Panc1 (cell line): Measurements from ENCODE around the gene NDUFB6. TPM values are rescaled to one million over a fixed set of nuclear protein-coding genes. Genes with fewer than 3 reads are reported as not detected.
A peak's percentile ranks its signal among the peaks of the same experiment; 100 is the strongest.

Experiments
- ATAC-seq: fragments of 200-7000 bp; cut with Tn5 transposase; 2 replicates; pipeline ENCODE4 v1.9.1; 2020; ENCODE audit warnings: mild to moderate bottlenecking, moderate library complexity
- BruUV-seq: library from RNA; stranded (reverse); fragments of 400-500 nt; replicated peaks from 2 replicates; lab custom pipeline; 2021; lab: Mats Ljungman, UMichigan
- CTCF ChIA-PET: fragments of 300-600 bp; sonication (Branson Sonifier 250); formaldehyde crosslinking; loops from one replicate; lab custom pipeline; 2022; ENCODE audit warnings: antibody characterized with exemption; lab: Charles Lee
- POLR2A ChIA-PET: fragments of 300-600 bp; sonication (Branson Sonifier 250); formaldehyde crosslinking; loops from one replicate; lab custom pipeline; 2022; ENCODE audit warnings: antibody characterized with exemption; lab: Charles Lee
- DNase-seq: peaks from one replicate; pipeline ENCODE4 v3.0.0-alpha.2; 2010; ENCODE audit warnings: low read depth, low spot score
- H3K27ac ChIP-seq: 2 replicates; pipeline ENCODE4 v1.5.1; 2011; ENCODE audit warnings: mild to moderate bottlenecking, low read length, inconsistent platforms
- H3K27me3 ChIP-seq: fragments of 200-500 bp; sonication (Bioruptor generic); 2 replicates; pipeline ENCODE4 v1.6.0; 2014; ENCODE audit warnings: low read length, inconsistent platforms; ENCODE audit not compliant: control insufficient read depth, insufficient read depth
- H3K36me3 ChIP-seq: fragments of 200-500 bp; sonication (Bioruptor generic); 2 replicates; pipeline ENCODE4 v1.5.1; 2014; ENCODE audit warnings: inconsistent platforms, mild to moderate bottlenecking, low read length, moderate library complexity; ENCODE audit not compliant: control insufficient read depth, insufficient read depth
- H3K4me1 ChIP-seq: 2 replicates; pipeline ENCODE4 v1.5.1; 2011; ENCODE audit warnings: inconsistent platforms, mild to moderate bottlenecking, low read length, moderate library complexity; ENCODE audit not compliant: control insufficient read depth, insufficient read depth
- H3K4me3 ChIP-seq, 2 experiments: 2 replicates each; pipeline ENCODE4 v1.5.1; 2011 to 2012; ENCODE audit warnings: low read depth in 2 of 2, low read length in 2 of 2, mild to moderate bottlenecking in 2 of 2, inconsistent platforms in 1 of 2, moderate library complexity in 1 of 2
- H3K9me3 ChIP-seq: fragments of 200-500 bp; sonication (Bioruptor generic); 2 replicates; pipeline ENCODE4 v1.5.1; 2014; ENCODE audit warnings: low read depth, mild to moderate bottlenecking, inconsistent platforms, low read length, moderate library complexity; ENCODE audit not compliant: control insufficient read depth, insufficient read depth
- CTCF ChIP-seq: fragments of 450-650 bp; IDR thresholded peaks from 2 replicates; pipeline ENCODE4 v1.5.1; 2017; ENCODE audit warnings: mild to moderate bottlenecking
- POLR2AphosphoS5 ChIP-seq: IDR thresholded peaks from 2 replicates; pipeline ENCODE4 v1.6.1; 2012; ENCODE audit warnings: mild to moderate bottlenecking, low read depth, low read length, moderate library complexity
- REST ChIP-seq, 2 experiments: IDR thresholded peaks; 2 replicates each; pipeline ENCODE4 v1.6.1; 2011 to 2012; ENCODE audit warnings: low read depth in 2 of 2, control low read depth in 1 of 2, low read length in 1 of 2, mild to moderate bottlenecking in 1 of 2, moderate library complexity in 1 of 2; ENCODE audit not compliant: insufficient read depth in 1 of 2
- SIN3A ChIP-seq: IDR thresholded peaks from 2 replicates; pipeline ENCODE4 v1.6.1; 2012; ENCODE audit warnings: low read depth, mild to moderate bottlenecking, low read length, moderate library complexity, borderline replicate concordance; ENCODE audit not compliant: insufficient read depth
- TCF7L2 ChIP-seq: IDR thresholded peaks from 2 replicates; pipeline ENCODE4 v1.6.1; 2011; ENCODE audit warnings: mild to moderate bottlenecking, low read depth, low read length, inconsistent platforms
- in situ Hi-C: cut with HindIII; loops from 2 replicates; pipeline ENCODE4 v1.10.0; 2016; ENCODE audit warnings: low sequenced_read_pairs, low pct_unique_long_range_greater_than_20kb
- intact Hi-C: fragments of 100-400 bp; cut with micrococcal nuclease; formaldehyde crosslinking; loops from one replicate; pipeline ENCODE4 v1.10.0; 2022; ENCODE audit not compliant: unreplicated experiment
- total RNA-seq: library from RNA; stranded (reverse); gene quantifications from one replicate; pipeline ENCODE4 v1.2.1, GENCODE V29; 2021; ENCODE audit not compliant: unreplicated experiment

The NDUFB6 gene
- total RNA-seq, 1 experiment from 2014 or later = 85.3 TPM

GRCh38 chr9:32590898-32591297, 17.9 kb upstream of the NDUFB6 start:
- in situ Hi-C loops = no loop called here
- ATAC-seq = peak; percentile 77; the same call in 1 of the 2 replicates
- no peak for DNase-seq

GRCh38 chr9:32590476-32590875, 17.5 kb upstream of the NDUFB6 start:
- Histone ChIP-seq H3K9me3 (no peaks in the 10 kb centered on the region), H3K27me3 (peaks cover 3% of the 10 kb centered on the region; the same call in 1 of the 2 replicates), H3K4me3 (no peak overlapping the region), H3K27ac (no peak overlapping the region), H3K4me1 (no peaks in the 10 kb centered on the region), H3K36me3 (no peaks in the 10 kb centered on the region)
- ChIA-PET POLR2A (no interaction called here), CTCF (interaction anchor here (0.6 to 5.0 kb wide), 2 partner anchors 80 to 378 kb away, joined by 7 to 27 read pairs; no protein-coding TSS in a partner anchor)
- in situ Hi-C loops = no loop called here
- DNase-seq (no peak), ATAC-seq (no peak)
- BruUV-seq = no TSS peak
- intact Hi-C loops = loop anchor here (10.0 kb wide), 1 partner anchor 114 kb away; no protein-coding TSS in a partner anchor
- TF ChIP-seq CTCF = no peak
- no peak for TF ChIP-seq REST (IDR thresholded peaks at IDR 0.05; ENCODE audit: insufficient read depth in 1 of 2, low read depth in 2 of 2, low read length in 1 of 2)
- no peak for TF ChIP-seq TCF7L2
- TF ChIP-seq SIN3A = no peak
- no peak for TF ChIP-seq POLR2AphosphoS5

More at GRCh38 chr9:32590898-32591297, 17.9 kb upstream of the NDUFB6 start:
- POLR2A ChIA-PET = no interaction called here
- no peak overlapping the region for H3K27ac ChIP-seq
- H3K9me3 ChIP-seq = no peaks in the 10 kb centered on the region
- no peaks in the 10 kb centered on the region for H3K36me3 ChIP-seq
- H3K4me3 ChIP-seq = no peak overlapping the region
- CTCF ChIA-PET = interaction anchor here (5.0 kb wide), 1 partner anchor 377 kb away, joined by 27 read pairs; no protein-coding TSS in a partner anchor
- no peak for TF ChIP-seq TCF7L2
- TF ChIP-seq CTCF = no peak
- TF ChIP-seq REST (IDR thresholded peaks at IDR 0.05; ENCODE audit: insufficient read depth in 1 of 2, low read depth in 2 of 2, low read length in 1 of 2) = no peak
- no peak for TF ChIP-seq POLR2AphosphoS5
- TF ChIP-seq SIN3A = no peak
- H3K27me3 ChIP-seq = no peaks in the 10 kb centered on the region; the same call in 1 of the 2 replicates
- intact Hi-C loops = loop anchor here (10.0 kb wide), 1 partner anchor 114 kb away; no protein-coding TSS in a partner anchor
- H3K4me1 ChIP-seq = no peaks in the 10 kb centered on the region
- BruUV-seq = no TSS peak
